Kidney (tissue), 14 donors: ENCODE measurements around the gene ZNF101. TPM values are rescaled to one million over a fixed set of nuclear protein-coding genes. Genes with fewer than 3 reads are reported as not detected.

Experiments
- DNase-seq, 5 donors: peaks; one replicate each; pipeline ENCODE4 v3.0.0-alpha.2; 2013 to 2020
- FAIRE-seq: peaks from 2 replicates; lab custom pipeline; 2012; peaks lifted over from hg19 to GRCh38; lab: Jason Lieb, UNC
- H3K27ac ChIP-seq, 2 donors: one replicate each; pipeline ENCODE4 v1.7.0; 2013; ENCODE audit warnings: low read depth in 2 of 2, low read length in 2 of 2, inconsistent platforms in 1 of 2
- H3K27me3 ChIP-seq: one replicate; pipeline ENCODE4 v1.7.1; 2013; ENCODE audit warnings: low read length, inconsistent platforms; ENCODE audit not compliant: control insufficient read depth, insufficient read depth
- H3K36me3 ChIP-seq, 3 donors: one replicate each; pipeline versions ENCODE4 v1.7.0 to v1.7.1; 2013; ENCODE audit warnings: low read length in 3 of 3, control low read depth in 1 of 3, inconsistent platforms in 1 of 3; ENCODE audit not compliant: insufficient read depth in 3 of 3, control insufficient read depth in 2 of 3
- H3K4me1 ChIP-seq, 3 donors: one replicate each; pipeline versions ENCODE4 v1.7.0 to v1.7.1; 2013; ENCODE audit warnings: low read length in 3 of 3, inconsistent platforms in 1 of 3, low read depth in 1 of 3; ENCODE audit not compliant: control insufficient read depth in 2 of 3, insufficient read depth in 2 of 3
- H3K4me3 ChIP-seq, 3 donors: one replicate each; pipeline versions ENCODE4 v1.7.0 to v1.8.1; 2013; ENCODE audit warnings: low read length in 3 of 3, control low read depth in 1 of 3, inconsistent platforms in 1 of 3
- H3K9ac ChIP-seq, 3 donors: one replicate each; pipeline versions ENCODE4 v1.7.0 to v1.7.1; 2013; ENCODE audit warnings: low read length in 3 of 3, control low read depth in 1 of 3, inconsistent platforms in 1 of 3
- H3K9me3 ChIP-seq, 3 donors: one replicate each; pipeline versions ENCODE4 v1.7.0 to v1.7.1; 2013; ENCODE audit warnings: low read length in 3 of 3, control low read depth in 1 of 3, inconsistent platforms in 1 of 3; ENCODE audit not compliant: control insufficient read depth in 2 of 3, insufficient read depth in 1 of 3
- intact Hi-C: fragments of 100-400 bp; cut with DNase I; formaldehyde crosslinking; loops from one replicate; pipeline ENCODE4 v1.11.1; 2022
- polyA plus RNA-seq: library from polyadenylated mRNA; stranded (reverse); fragments of 350-450 nt; fragmentation: Illumina TruSeq; extraction: RNeasy Lipid Tissue Mini Kit (QIAGEN cat#74804); gene quantifications from one replicate; pipeline ENCODE4 v1.2.3, GENCODE V29; 2014; ENCODE audit warnings: low read depth, low replicate concordance; ENCODE audit not compliant: insufficient read depth
- total RNA-seq: library from RNA; stranded (reverse); fragmentation: NEBNext Ultra II Directional; extraction: Animal tissue kit (Norgen Biotek cat#: 25700); gene quantifications from one replicate; pipeline ENCODE4 v1.2.1, GENCODE V29; 2021
- TF ChIP-seq, protein P1 (sequence below): IDR thresholded peaks from 3 replicates; pipeline ENCODE4 v1.5.1; 2012; ENCODE audit warnings: mild to moderate bottlenecking, moderate library complexity, borderline replicate concordance; ENCODE audit not compliant: insufficient read depth; ENCODE audit errors: extremely low read depth
- donor health status: control.
- donor health status: control.
- donor health status: control.
- donor health status: control.
- donor health status: control.
- donor health status: DM: yes; HTN: yes; CAD: no.
- donor health status: Normal renal cell carcinoma (clear cell type).

Gene ZNF101
- total and polyA plus RNA-seq, 2 donors from 2014 or later, result 10.2 to 21.2 TPM

DNA sequence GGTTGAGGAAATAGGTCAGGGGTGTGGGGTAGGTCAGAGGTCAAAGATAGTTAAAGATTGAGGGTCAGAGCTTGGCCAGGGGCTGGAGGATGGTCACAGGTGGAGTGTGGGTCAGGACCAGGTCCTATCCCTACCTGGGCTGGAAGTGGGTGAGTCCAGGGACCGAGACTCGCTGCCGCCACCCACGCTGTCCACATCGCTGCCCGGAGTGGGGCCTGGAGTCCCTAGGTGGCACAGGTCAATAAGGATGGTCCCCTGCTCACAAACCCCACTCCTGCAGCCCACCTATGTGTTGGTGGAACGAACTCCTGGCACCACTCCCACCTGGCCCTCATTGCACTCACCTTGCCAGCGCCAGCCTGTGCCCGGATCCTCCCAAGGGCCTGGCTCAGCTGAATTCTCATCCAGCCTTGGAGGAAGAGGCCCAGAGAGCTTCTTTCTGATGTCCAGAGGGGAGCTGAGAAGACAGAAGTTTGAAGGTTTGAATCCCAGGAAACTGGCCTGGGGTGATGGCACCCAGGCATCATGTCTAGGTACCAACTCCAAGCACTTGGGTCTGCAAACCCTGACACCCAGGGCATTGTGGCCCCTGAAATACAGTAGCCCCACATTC lies 32.0 kb upstream of the ZNF101 start:
- Histone ChIP-seq H3K9me3 (no peaks in the 10 kb centered on the region), H3K4me1 (no peaks in the 10 kb centered on the region), H3K36me3 (no peaks in the 10 kb centered on the region), H3K27me3 (no peaks in the 10 kb centered on the region), H3K27ac (no peak overlapping the region), H3K4me3 (no peak overlapping the region), H3K9ac (no peak overlapping the region)
- no peak for FAIRE-seq
- intact Hi-C loops, result no loop called here
- DNase-seq, result peak in 1 of 5 donors; percentile 69
- TF ChIP-seq, protein P1, sequence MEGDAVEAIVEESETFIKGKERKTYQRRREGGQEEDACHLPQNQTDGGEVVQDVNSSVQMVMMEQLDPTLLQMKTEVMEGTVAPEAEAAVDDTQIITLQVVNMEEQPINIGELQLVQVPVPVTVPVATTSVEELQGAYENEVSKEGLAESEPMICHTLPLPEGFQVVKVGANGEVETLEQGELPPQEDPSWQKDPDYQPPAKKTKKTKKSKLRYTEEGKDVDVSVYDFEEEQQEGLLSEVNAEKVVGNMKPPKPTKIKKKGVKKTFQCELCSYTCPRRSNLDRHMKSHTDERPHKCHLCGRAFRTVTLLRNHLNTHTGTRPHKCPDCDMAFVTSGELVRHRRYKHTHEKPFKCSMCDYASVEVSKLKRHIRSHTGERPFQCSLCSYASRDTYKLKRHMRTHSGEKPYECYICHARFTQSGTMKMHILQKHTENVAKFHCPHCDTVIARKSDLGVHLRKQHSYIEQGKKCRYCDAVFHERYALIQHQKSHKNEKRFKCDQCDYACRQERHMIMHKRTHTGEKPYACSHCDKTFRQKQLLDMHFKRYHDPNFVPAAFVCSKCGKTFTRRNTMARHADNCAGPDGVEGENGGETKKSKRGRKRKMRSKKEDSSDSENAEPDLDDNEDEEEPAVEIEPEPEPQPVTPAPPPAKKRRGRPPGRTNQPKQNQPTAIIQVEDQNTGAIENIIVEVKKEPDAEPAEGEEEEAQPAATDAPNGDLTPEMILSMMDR, result no peak

DNA sequence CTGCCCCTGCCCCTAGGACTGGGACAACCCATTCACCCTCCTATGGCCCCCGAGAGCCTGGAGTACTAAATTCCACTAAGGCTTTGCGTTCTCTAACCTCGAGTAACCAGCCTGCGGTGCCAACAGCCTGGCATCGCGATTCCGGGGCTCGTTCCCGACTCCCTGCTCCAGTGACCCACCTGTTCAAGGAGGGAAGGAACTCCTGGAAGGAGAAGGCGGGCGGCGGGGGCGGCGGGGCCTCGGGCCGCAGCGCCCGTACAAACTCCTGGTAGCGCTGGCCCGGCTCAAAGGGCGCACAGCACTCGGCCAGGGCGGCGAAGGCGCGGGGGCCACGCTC lies 31.5 kb upstream of the ZNF101 start:
- no peaks in the 10 kb centered on the region for H3K4me1 ChIP-seq
- H3K4me3 ChIP-seq, result no peak overlapping the region
- intact Hi-C loops, result no loop called here
- no peaks in the 10 kb centered on the region for H3K36me3 ChIP-seq
- DNase-seq (peak in 2 of 5 donors; percentile 26 to 69), FAIRE-seq (no peak)
- H3K27me3 ChIP-seq, result no peaks in the 10 kb centered on the region
- H3K27ac ChIP-seq, result no peak overlapping the region
- TF ChIP-seq, protein P1, result no peak
- H3K9me3 ChIP-seq, result no peaks in the 10 kb centered on the region
- H3K9ac ChIP-seq, result no peak overlapping the region

GRCh38 chr19:19637523-19638251 lies 31.0 kb upstream of the ZNF101 start:
- no peaks in the 10 kb centered on the region for H3K36me3 ChIP-seq
- no peak overlapping the region for H3K4me3 ChIP-seq

More at GRCh38 chr19:19637523-19638251, 31.0 kb upstream of the ZNF101 start:
- TF ChIP-seq, protein P1, result no peak
- Histone ChIP-seq H3K27ac (no peak overlapping the region), H3K9ac (no peak overlapping the region), H3K27me3 (no peaks in the 10 kb centered on the region), H3K9me3 (no peaks in the 10 kb centered on the region), H3K4me1 (peaks cover 0 to under 1% (median 0%) of the 10 kb centered on the region in 3 donors)
- FAIRE-seq, result no peak
- intact Hi-C loops, result no loop called here
- peak; percentile 51 to 81 (median 57) for DNase-seq
